Lower leg skin (tissue), 3 donors: ENCODE measurements around the gene GNAZ.

Experiments
- POLR2A ChIP-seq, 2 donors: fragments of 450-650 bp; IDR thresholded peaks; one replicate each; pipeline ENCODE4 v1.6.1; 2016 to 2017; ENCODE audit warnings: antibody characterized with exemption in 2 of 2, mild to moderate bottlenecking in 1 of 2, moderate library complexity in 1 of 2
- TF ChIP-seq, protein P1 (sequence below), 3 donors: fragments of 450-650 bp; IDR thresholded peaks; one replicate each; pipeline ENCODE4 v1.5.1; 2016; ENCODE audit warnings: antibody characterized with exemption in 3 of 3, mild to moderate bottlenecking in 3 of 3, moderate library complexity in 2 of 3

DNA sequence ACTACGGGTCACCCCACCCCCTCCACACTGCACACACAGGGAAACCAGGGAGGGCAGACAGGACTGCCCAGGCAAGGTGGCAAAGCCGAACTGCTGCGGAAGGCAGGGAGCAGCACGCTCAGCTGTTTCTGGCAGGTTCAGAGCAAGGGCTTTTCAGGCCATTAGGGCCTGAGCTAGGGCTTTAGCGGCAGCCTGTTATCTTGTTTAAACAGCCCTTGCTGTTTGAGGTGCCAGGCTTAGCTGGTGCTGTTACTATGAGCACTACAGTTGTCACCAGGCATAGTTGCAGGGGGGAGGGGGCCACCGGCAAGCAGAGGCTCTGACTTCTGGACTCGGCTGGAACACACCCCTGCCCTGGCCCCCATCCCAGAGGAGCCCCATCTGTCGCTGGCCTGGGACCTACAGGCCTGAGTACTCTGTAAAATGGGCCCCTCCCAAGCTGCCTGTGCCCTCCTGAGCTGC is 36.6 kb downstream of the GNAZ start:
- TF ChIP-seq POLR2A (IDR thresholded peaks at IDR 0.05): no peak
- TF ChIP-seq, protein P1, sequence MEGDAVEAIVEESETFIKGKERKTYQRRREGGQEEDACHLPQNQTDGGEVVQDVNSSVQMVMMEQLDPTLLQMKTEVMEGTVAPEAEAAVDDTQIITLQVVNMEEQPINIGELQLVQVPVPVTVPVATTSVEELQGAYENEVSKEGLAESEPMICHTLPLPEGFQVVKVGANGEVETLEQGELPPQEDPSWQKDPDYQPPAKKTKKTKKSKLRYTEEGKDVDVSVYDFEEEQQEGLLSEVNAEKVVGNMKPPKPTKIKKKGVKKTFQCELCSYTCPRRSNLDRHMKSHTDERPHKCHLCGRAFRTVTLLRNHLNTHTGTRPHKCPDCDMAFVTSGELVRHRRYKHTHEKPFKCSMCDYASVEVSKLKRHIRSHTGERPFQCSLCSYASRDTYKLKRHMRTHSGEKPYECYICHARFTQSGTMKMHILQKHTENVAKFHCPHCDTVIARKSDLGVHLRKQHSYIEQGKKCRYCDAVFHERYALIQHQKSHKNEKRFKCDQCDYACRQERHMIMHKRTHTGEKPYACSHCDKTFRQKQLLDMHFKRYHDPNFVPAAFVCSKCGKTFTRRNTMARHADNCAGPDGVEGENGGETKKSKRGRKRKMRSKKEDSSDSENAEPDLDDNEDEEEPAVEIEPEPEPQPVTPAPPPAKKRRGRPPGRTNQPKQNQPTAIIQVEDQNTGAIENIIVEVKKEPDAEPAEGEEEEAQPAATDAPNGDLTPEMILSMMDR (IDR thresholded peaks at IDR 0.05): no peak
